DND-41 (cell line): Measurements from ENCODE around the gene CX3CR1.

Source experiments
- CTCF ChIP-seq: IDR thresholded peaks from 2 replicates; pipeline ENCODE4 v1.5.1; 2012; ENCODE audit warnings: borderline replicate concordance, low read length, moderate library complexity, mild to moderate bottlenecking; ENCODE audit not compliant: poor library complexity, severe bottlenecking; ENCODE audit errors: extremely low read depth
- EZH2 ChIP-seq: IDR thresholded peaks from 3 replicates; pipeline ENCODE4 v1.6.1; 2012; ENCODE audit warnings: borderline replicate concordance, low read depth, mild to moderate bottlenecking, moderate library complexity, low read length, inconsistent platforms; ENCODE audit not compliant: severe bottlenecking

DNA sequence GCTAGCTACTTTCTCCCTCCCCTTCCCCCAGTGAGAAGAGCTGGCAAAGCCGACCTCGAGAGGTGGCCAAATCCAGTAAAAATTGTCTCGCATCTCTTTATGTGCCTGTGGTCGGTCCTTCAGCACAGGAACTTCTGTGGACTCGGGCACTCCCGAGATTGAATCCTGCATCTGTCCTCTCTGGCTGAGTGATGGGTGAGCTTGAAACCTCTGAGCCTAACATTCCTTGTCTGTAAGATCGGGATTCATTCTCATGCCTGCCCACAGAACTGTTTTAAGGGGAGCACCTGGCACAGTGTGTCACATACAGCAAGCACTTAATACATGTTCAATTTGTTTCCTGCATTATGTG lies 11.3 kb downstream of the CX3CR1 start:
- TF ChIP-seq CTCF (no peak), EZH2 (no peak)
